WTC11 (cell line): ENCODE results near the gene DAO.

Source experiments
- FOXJ3 ChIP-seq: sonication (generic); formaldehyde crosslinking; IDR thresholded peaks from 2 replicates; pipeline ENCODE4 v1.9.0; 2021; ENCODE audit warnings: missing genetic modification reagents, mild to moderate bottlenecking, borderline replicate concordance
- NR2C2 ChIP-seq: sonication (generic); formaldehyde crosslinking; IDR thresholded peaks from 2 replicates; pipeline ENCODE4 v1.8.0; 2022; ENCODE audit warnings: mild to moderate bottlenecking, missing genetic modification reagents
- SP1 ChIP-seq: sonication (generic); formaldehyde crosslinking; conservative IDR thresholded peaks from 2 replicates; pipeline ENCODE4 v1.8.1; 2022; ENCODE audit warnings: missing genetic modification reagents
- TF ChIP-seq, protein P1 (sequence below): fragments of 200-600 bp; IDR thresholded peaks from 2 replicates; pipeline ENCODE4 v1.8.0; 2022; ENCODE audit warnings: antibody characterized with exemption
- TF ChIP-seq, protein P2 (sequence below): sonication (generic); formaldehyde crosslinking; IDR thresholded peaks from 2 replicates; pipeline ENCODE4 v1.8.1; 2023; ENCODE audit warnings: mild to moderate bottlenecking, missing genetic modification reagents, moderate library complexity
- TF ChIP-seq, protein P3 (sequence below): sonication (generic); formaldehyde crosslinking; IDR thresholded peaks from 2 replicates; pipeline ENCODE4 v1.8.0; 2022; ENCODE audit warnings: mild to moderate bottlenecking, missing genetic modification reagents

DNA sequence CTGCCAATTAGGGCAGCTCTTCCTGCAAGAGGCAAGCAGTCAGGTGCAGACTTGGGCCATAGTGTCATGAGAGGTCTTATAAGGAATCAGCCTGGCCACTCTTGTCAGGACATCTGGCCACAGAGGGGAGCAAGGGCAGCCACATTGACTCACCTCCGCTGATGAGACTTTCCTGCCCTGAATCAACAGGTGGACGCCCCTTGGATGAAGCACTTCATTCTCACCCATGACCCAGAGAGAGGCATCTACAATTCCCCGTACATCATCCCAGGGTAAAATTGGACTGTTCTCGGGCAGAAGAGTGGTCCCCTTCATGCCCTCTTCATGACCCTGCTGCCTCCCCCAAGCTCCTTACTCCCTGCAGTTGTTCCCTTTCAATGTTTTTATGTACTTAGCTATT lies 16.9 kb downstream of the DAO start:
- TF ChIP-seq SP1 = no peak
- TF ChIP-seq, protein P1, sequence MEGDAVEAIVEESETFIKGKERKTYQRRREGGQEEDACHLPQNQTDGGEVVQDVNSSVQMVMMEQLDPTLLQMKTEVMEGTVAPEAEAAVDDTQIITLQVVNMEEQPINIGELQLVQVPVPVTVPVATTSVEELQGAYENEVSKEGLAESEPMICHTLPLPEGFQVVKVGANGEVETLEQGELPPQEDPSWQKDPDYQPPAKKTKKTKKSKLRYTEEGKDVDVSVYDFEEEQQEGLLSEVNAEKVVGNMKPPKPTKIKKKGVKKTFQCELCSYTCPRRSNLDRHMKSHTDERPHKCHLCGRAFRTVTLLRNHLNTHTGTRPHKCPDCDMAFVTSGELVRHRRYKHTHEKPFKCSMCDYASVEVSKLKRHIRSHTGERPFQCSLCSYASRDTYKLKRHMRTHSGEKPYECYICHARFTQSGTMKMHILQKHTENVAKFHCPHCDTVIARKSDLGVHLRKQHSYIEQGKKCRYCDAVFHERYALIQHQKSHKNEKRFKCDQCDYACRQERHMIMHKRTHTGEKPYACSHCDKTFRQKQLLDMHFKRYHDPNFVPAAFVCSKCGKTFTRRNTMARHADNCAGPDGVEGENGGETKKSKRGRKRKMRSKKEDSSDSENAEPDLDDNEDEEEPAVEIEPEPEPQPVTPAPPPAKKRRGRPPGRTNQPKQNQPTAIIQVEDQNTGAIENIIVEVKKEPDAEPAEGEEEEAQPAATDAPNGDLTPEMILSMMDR = no peak
- TF ChIP-seq NR2C2 (CRISPR knock-in tag) = no peak
- TF ChIP-seq, protein P2, sequence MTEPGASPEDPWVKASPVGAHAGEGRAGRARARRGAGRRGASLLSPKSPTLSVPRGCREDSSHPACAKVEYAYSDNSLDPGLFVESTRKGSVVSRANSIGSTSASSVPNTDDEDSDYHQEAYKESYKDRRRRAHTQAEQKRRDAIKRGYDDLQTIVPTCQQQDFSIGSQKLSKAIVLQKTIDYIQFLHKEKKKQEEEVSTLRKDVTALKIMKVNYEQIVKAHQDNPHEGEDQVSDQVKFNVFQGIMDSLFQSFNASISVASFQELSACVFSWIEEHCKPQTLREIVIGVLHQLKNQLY (CRISPR knock-in tag) = no peak
- TF ChIP-seq FOXJ3 (CRISPR knock-in tag) = no peak
- TF ChIP-seq, protein P3, sequence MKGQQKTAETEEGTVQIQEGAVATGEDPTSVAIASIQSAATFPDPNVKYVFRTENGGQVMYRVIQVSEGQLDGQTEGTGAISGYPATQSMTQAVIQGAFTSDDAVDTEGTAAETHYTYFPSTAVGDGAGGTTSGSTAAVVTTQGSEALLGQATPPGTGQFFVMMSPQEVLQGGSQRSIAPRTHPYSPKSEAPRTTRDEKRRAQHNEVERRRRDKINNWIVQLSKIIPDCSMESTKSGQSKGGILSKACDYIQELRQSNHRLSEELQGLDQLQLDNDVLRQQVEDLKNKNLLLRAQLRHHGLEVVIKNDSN = no peak
